Fibroblast of lung (primary cell): ENCODE measurements around the gene LDLRAD4.

ENCODE experiments used
- EZH2 ChIP-seq: IDR thresholded peaks from 2 replicates; pipeline ENCODE4 v1.5.1; 2012; ENCODE audit warnings: low read length, control low read depth, mild to moderate bottlenecking; ENCODE audit errors: missing control alignments
- TF ChIP-seq, protein P1 (sequence below), 2 donors: IDR thresholded peaks in 1 of 2; conservative IDR thresholded peaks in 1 of 2; 1 replicate in 1 of 2; 2 replicates in 1 of 2; pipeline ENCODE4 v1.5.1; 2011 to 2012; ENCODE audit warnings: low read length in 2 of 2, control low read depth in 1 of 2, inconsistent platforms in 1 of 2, low read depth in 1 of 2, mild to moderate bottlenecking in 1 of 2

DNA sequence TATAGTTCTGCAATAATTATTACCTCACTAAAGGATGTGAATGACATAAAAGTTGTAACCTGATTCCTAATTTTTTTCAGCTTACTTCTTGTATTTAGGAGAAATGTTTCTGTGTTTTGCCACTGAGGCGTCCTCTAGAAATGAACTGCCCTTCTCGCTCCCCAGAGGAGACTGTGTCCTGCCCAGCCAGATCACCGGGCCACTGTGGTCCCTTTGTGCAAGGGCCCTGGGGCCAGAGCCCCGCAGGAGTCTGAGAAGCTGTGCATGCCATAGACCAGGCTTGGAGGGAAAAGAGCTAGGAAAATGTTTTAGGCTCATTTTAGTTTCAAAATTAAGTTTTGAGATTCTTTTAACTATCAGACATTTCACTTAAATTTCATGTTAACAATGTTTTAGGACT, 31.1 kb upstream of the LDLRAD4 start:
- TF ChIP-seq, protein P1, sequence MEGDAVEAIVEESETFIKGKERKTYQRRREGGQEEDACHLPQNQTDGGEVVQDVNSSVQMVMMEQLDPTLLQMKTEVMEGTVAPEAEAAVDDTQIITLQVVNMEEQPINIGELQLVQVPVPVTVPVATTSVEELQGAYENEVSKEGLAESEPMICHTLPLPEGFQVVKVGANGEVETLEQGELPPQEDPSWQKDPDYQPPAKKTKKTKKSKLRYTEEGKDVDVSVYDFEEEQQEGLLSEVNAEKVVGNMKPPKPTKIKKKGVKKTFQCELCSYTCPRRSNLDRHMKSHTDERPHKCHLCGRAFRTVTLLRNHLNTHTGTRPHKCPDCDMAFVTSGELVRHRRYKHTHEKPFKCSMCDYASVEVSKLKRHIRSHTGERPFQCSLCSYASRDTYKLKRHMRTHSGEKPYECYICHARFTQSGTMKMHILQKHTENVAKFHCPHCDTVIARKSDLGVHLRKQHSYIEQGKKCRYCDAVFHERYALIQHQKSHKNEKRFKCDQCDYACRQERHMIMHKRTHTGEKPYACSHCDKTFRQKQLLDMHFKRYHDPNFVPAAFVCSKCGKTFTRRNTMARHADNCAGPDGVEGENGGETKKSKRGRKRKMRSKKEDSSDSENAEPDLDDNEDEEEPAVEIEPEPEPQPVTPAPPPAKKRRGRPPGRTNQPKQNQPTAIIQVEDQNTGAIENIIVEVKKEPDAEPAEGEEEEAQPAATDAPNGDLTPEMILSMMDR (conservative IDR thresholded peaks at IDR 0.05 in 1 of 2, IDR thresholded peaks at IDR 0.05 in 1 of 2; ENCODE audit: low read depth in 1 of 2, low read length in 2 of 2), result no peak
- no peak for TF ChIP-seq EZH2
